Measurements from ENCODE around the gene WDFY1.

WDFY1 gene

GRCh38 chr2:223914324-223914723, 30.8 kb downstream of the WDFY1 start:
- H3K9me3 ChIP-seq (ENCODE audit: control insufficient read depth in 2 of 2, low read length in 2 of 2) = no peaks in the 10 kb centered on the region
- no peak overlapping the region for H3K4me3 ChIP-seq (ENCODE audit: low read length in 2 of 2)
- no peak overlapping the region for H3K27ac ChIP-seq (ENCODE audit: low read length)
- H3K9ac ChIP-seq (ENCODE audit: low read length in 2 of 2) = no peak overlapping the region
- H3K36me3 ChIP-seq (ENCODE audit: control insufficient read depth in 2 of 2, insufficient read depth in 2 of 2, low read length in 2 of 2) = peaks cover 3 to 14% of the 10 kb centered on the region in 2 donors
- H3K4me1 ChIP-seq (ENCODE audit: control insufficient read depth, insufficient read depth, low read length) = peaks cover 2% of the 10 kb centered on the region
- H3K27me3 ChIP-seq (ENCODE audit: control insufficient read depth in 1 of 2, insufficient read depth in 2 of 2, low read length in 2 of 2) = no peaks in the 10 kb centered on the region

- Histone ChIP-seq H3K4me1 (ENCODE audit: control insufficient read depth, insufficient read depth, low read length) (no peaks in the 10 kb centered on the region), H3K9me3 (ENCODE audit: control insufficient read depth in 2 of 2, low read length in 2 of 2) (no peaks in the 10 kb centered on the region), H3K27ac (ENCODE audit: low read length) (no peak overlapping the region), H3K9ac (ENCODE audit: low read length in 2 of 2) (no peak overlapping the region), H3K36me3 (ENCODE audit: control insufficient read depth in 2 of 2, insufficient read depth in 2 of 2, low read length in 2 of 2) (peaks cover 4 to 6% of the 10 kb centered on the region in 2 donors), H3K27me3 (ENCODE audit: control insufficient read depth in 1 of 2, insufficient read depth in 2 of 2, low read length in 2 of 2) (no peaks in the 10 kb centered on the region), H3K4me3 (ENCODE audit: low read length in 2 of 2) (no peak overlapping the region)
Measured at GRCh38 chr2:223909001-223909741, 36.0 kb downstream of the WDFY1 start.

GRCh38 chr2:223908304-223908998, 36.7 kb downstream of the WDFY1 start:
- H3K9me3 ChIP-seq (ENCODE audit: control insufficient read depth in 2 of 2, low read length in 2 of 2) = no peaks in the 10 kb centered on the region
- peaks cover 4 to 6% of the 10 kb centered on the region in 2 donors for H3K36me3 ChIP-seq (ENCODE audit: control insufficient read depth in 2 of 2, insufficient read depth in 2 of 2, low read length in 2 of 2)
- H3K27ac ChIP-seq (ENCODE audit: low read length) = no peak overlapping the region
- H3K4me1 ChIP-seq (ENCODE audit: control insufficient read depth, insufficient read depth, low read length) = no peaks in the 10 kb centered on the region
- no peaks in the 10 kb centered on the region for H3K27me3 ChIP-seq (ENCODE audit: control insufficient read depth in 1 of 2, insufficient read depth in 2 of 2, low read length in 2 of 2)
- H3K4me3 ChIP-seq (ENCODE audit: low read length in 2 of 2) = no peak overlapping the region
- H3K9ac ChIP-seq (ENCODE audit: low read length in 2 of 2) = no peak overlapping the region

- H3K27me3 ChIP-seq (ENCODE audit: control insufficient read depth in 1 of 2, insufficient read depth in 2 of 2, low read length in 2 of 2) = no peaks in the 10 kb centered on the region
- H3K9me3 ChIP-seq (ENCODE audit: control insufficient read depth in 2 of 2, low read length in 2 of 2) = no peaks in the 10 kb centered on the region
- no peak overlapping the region for H3K4me3 ChIP-seq (ENCODE audit: low read length in 2 of 2)
- no peak overlapping the region for H3K9ac ChIP-seq (ENCODE audit: low read length in 2 of 2)
- H3K27ac ChIP-seq (ENCODE audit: low read length) = no peak overlapping the region
- H3K36me3 ChIP-seq (ENCODE audit: control insufficient read depth in 2 of 2, insufficient read depth in 2 of 2, low read length in 2 of 2) = peaks cover 4 to 10% of the 10 kb centered on the region in 2 donors
- no peaks in the 10 kb centered on the region for H3K4me1 ChIP-seq (ENCODE audit: control insufficient read depth, insufficient read depth, low read length)
Measured at GRCh38 chr2:223905996-223906395, 39.1 kb downstream of the WDFY1 start.

GRCh38 chr2:223901854-223902253, 43.3 kb downstream of the WDFY1 start:
- Histone ChIP-seq H3K4me1 (ENCODE audit: control insufficient read depth, insufficient read depth, low read length) (no peaks in the 10 kb centered on the region), H3K27me3 (ENCODE audit: control insufficient read depth in 1 of 2, insufficient read depth in 2 of 2, low read length in 2 of 2) (no peaks in the 10 kb centered on the region), H3K36me3 (ENCODE audit: control insufficient read depth in 2 of 2, insufficient read depth in 2 of 2, low read length in 2 of 2) (peaks cover 11 to 28% of the 10 kb centered on the region in 2 donors), H3K9ac (ENCODE audit: low read length in 2 of 2) (no peak overlapping the region), H3K27ac (ENCODE audit: low read length) (no peak overlapping the region), H3K9me3 (ENCODE audit: control insufficient read depth in 2 of 2, low read length in 2 of 2) (no peaks in the 10 kb centered on the region), H3K4me3 (ENCODE audit: low read length in 2 of 2) (no peak overlapping the region)

- H3K27ac ChIP-seq (ENCODE audit: low read length) = no peak overlapping the region
- no peaks in the 10 kb centered on the region for H3K4me1 ChIP-seq (ENCODE audit: control insufficient read depth, insufficient read depth, low read length)
- H3K9ac ChIP-seq (ENCODE audit: low read length in 2 of 2) = no peak overlapping the region
- no peaks in the 10 kb centered on the region for H3K27me3 ChIP-seq (ENCODE audit: control insufficient read depth in 1 of 2, insufficient read depth in 2 of 2, low read length in 2 of 2)
- H3K36me3 ChIP-seq (ENCODE audit: control insufficient read depth in 2 of 2, insufficient read depth in 2 of 2, low read length in 2 of 2) = peaks cover 11 to 28% of the 10 kb centered on the region in 2 donors
- no peaks in the 10 kb centered on the region for H3K9me3 ChIP-seq (ENCODE audit: control insufficient read depth in 2 of 2, low read length in 2 of 2)
- H3K4me3 ChIP-seq (ENCODE audit: low read length in 2 of 2) = no peak overlapping the region
Measured at GRCh38 chr2:223901311-223901710, 43.8 kb downstream of the WDFY1 start.

GRCh38 chr2:223900531-223900930, 44.6 kb downstream of the WDFY1 start:
- Histone ChIP-seq H3K36me3 (ENCODE audit: control insufficient read depth in 2 of 2, insufficient read depth in 2 of 2, low read length in 2 of 2) (peaks cover 11 to 27% of the 10 kb centered on the region in 2 donors), H3K4me1 (ENCODE audit: control insufficient read depth, insufficient read depth, low read length) (no peaks in the 10 kb centered on the region), H3K4me3 (ENCODE audit: low read length in 2 of 2) (no peak overlapping the region), H3K9ac (ENCODE audit: low read length in 2 of 2) (no peak overlapping the region), H3K9me3 (ENCODE audit: control insufficient read depth in 2 of 2, low read length in 2 of 2) (no peaks in the 10 kb centered on the region), H3K27ac (ENCODE audit: low read length) (no peak overlapping the region), H3K27me3 (ENCODE audit: control insufficient read depth in 1 of 2, insufficient read depth in 2 of 2, low read length in 2 of 2) (no peaks in the 10 kb centered on the region)

GRCh38 chr2:223900066-223900465, 45.1 kb downstream of the WDFY1 start:
- H3K27ac ChIP-seq (ENCODE audit: low read length) = no peak overlapping the region
- no peak overlapping the region for H3K4me3 ChIP-seq (ENCODE audit: low read length in 2 of 2)
- H3K27me3 ChIP-seq (ENCODE audit: control insufficient read depth in 1 of 2, insufficient read depth in 2 of 2, low read length in 2 of 2) = no peaks in the 10 kb centered on the region
- H3K36me3 ChIP-seq (ENCODE audit: control insufficient read depth in 2 of 2, insufficient read depth in 2 of 2, low read length in 2 of 2) = peaks cover 12 to 26% of the 10 kb centered on the region in 2 donors
- H3K9ac ChIP-seq (ENCODE audit: low read length in 2 of 2) = no peak overlapping the region
- H3K9me3 ChIP-seq (ENCODE audit: control insufficient read depth in 2 of 2, low read length in 2 of 2) = no peaks in the 10 kb centered on the region
- H3K4me1 ChIP-seq (ENCODE audit: control insufficient read depth, insufficient read depth, low read length) = no peaks in the 10 kb centered on the region

GRCh38 chr2:223897669-223898330, 47.3 kb downstream of the WDFY1 start:
- H3K4me3 ChIP-seq (ENCODE audit: low read length in 2 of 2) = no peak overlapping the region
- H3K27ac ChIP-seq (ENCODE audit: low read length) = no peak overlapping the region
- H3K9ac ChIP-seq (ENCODE audit: low read length in 2 of 2) = no peak overlapping the region
- no peaks in the 10 kb centered on the region for H3K9me3 ChIP-seq (ENCODE audit: control insufficient read depth in 2 of 2, low read length in 2 of 2)
- H3K4me1 ChIP-seq (ENCODE audit: control insufficient read depth, insufficient read depth, low read length) = no peaks in the 10 kb centered on the region
- no peaks in the 10 kb centered on the region for H3K27me3 ChIP-seq (ENCODE audit: control insufficient read depth in 1 of 2, insufficient read depth in 2 of 2, low read length in 2 of 2)
- H3K36me3 ChIP-seq (ENCODE audit: control insufficient read depth in 2 of 2, insufficient read depth in 2 of 2, low read length in 2 of 2) = peaks cover 19 to 35% of the 10 kb centered on the region in 2 donors

- Histone ChIP-seq H3K9ac (ENCODE audit: low read length in 2 of 2) (no peak overlapping the region), H3K36me3 (ENCODE audit: control insufficient read depth in 2 of 2, insufficient read depth in 2 of 2, low read length in 2 of 2) (peaks cover 22 to 39% of the 10 kb centered on the region in 2 donors), H3K4me1 (ENCODE audit: control insufficient read depth, insufficient read depth, low read length) (no peaks in the 10 kb centered on the region), H3K9me3 (ENCODE audit: control insufficient read depth in 2 of 2, low read length in 2 of 2) (no peaks in the 10 kb centered on the region), H3K27ac (ENCODE audit: low read length) (no peak overlapping the region), H3K4me3 (ENCODE audit: low read length in 2 of 2) (no peak overlapping the region), H3K27me3 (ENCODE audit: control insufficient read depth in 1 of 2, insufficient read depth in 2 of 2, low read length in 2 of 2) (no peaks in the 10 kb centered on the region)
Measured at GRCh38 chr2:223896833-223897311, 48.3 kb downstream of the WDFY1 start.
